Islet precursor cell (in vitro differentiated cells): ENCODE data around the gene TMTC1.

Source experiments
- DNase-seq: peaks from one replicate; pipeline ENCODE4 v3.0.0-alpha.2; 2018

The TMTC1 gene

GRCh38 chr12:29706311-29706710, 77.4 kb downstream of the TMTC1 start:
- no peak for DNase-seq

- no peak for DNase-seq
These were observed 80.2 kb downstream of the TMTC1 start for GRCh38 chr12:29703528-29703927.

GRCh38 chr12:29702972-29703371, 80.8 kb downstream of the TMTC1 start:
- no peak for DNase-seq

- no peak for DNase-seq
These were observed 81.5 kb downstream of the TMTC1 start for GRCh38 chr12:29702222-29702621.

GRCh38 chr12:29700761-29701481, 82.8 kb downstream of the TMTC1 start:
- DNase-seq = no peak

- DNase-seq = no peak
These were observed 85.0 kb downstream of the TMTC1 start for GRCh38 chr12:29698756-29699155.

- no peak for DNase-seq
These were observed 87.9 kb downstream of the TMTC1 start for GRCh38 chr12:29695800-29696199.

GRCh38 chr12:29695026-29695425, 88.7 kb downstream of the TMTC1 start:
- DNase-seq = no peak

GRCh38 chr12:29694002-29694401, 89.7 kb downstream of the TMTC1 start:
- DNase-seq = no peak

GRCh38 chr12:29692237-29692636, 91.5 kb downstream of the TMTC1 start:
- DNase-seq = no peak

GRCh38 chr12:29691161-29691854, 92.4 kb downstream of the TMTC1 start:
- peak; percentile 85 for DNase-seq

- no peak for DNase-seq
These were observed 93.0 kb downstream of the TMTC1 start for GRCh38 chr12:29690728-29691127.

- no peak for DNase-seq
These were observed 94.8 kb downstream of the TMTC1 start for GRCh38 chr12:29688914-29689313.

GRCh38 chr12:29682088-29682487, 101.7 kb downstream of the TMTC1 start:
- DNase-seq = no peak

- DNase-seq = no peak
These were observed 102.4 kb downstream of the TMTC1 start for GRCh38 chr12:29681370-29681769.

- no peak for DNase-seq
These were observed 107.1 kb downstream of the TMTC1 start for GRCh38 chr12:29676676-29677075.

- no peak for DNase-seq
These were observed 109.3 kb downstream of the TMTC1 start for GRCh38 chr12:29674463-29674862.

GRCh38 chr12:29673346-29673745, 110.4 kb downstream of the TMTC1 start:
- DNase-seq = no peak

- no peak for DNase-seq
These were observed 111.2 kb downstream of the TMTC1 start for GRCh38 chr12:29672580-29672979.

- no peak for DNase-seq
These were observed 112.0 kb downstream of the TMTC1 start for GRCh38 chr12:29671742-29672141.

GRCh38 chr12:29667011-29667410, 116.7 kb downstream of the TMTC1 start:
- DNase-seq = no peak

GRCh38 chr12:29665107-29665506, 118.6 kb downstream of the TMTC1 start:
- no peak for DNase-seq

- DNase-seq = no peak
These were observed 120.9 kb downstream of the TMTC1 start for GRCh38 chr12:29662734-29663323.

GRCh38 chr12:29660847-29661246, 122.9 kb downstream of the TMTC1 start:
- DNase-seq = no peak
